HepG2 (cell line): ENCODE results near the gene FTCD. TPM values are rescaled to one million over a fixed set of nuclear protein-coding genes. Genes with fewer than 3 reads are reported as not detected.

Experiments
- CCDC6 ChIP-seq: sonication (generic); formaldehyde crosslinking; IDR thresholded peaks from 2 replicates; pipeline ENCODE4 v1.8.1; 2022; ENCODE audit warnings: mild to moderate bottlenecking, missing genetic modification reagents, moderate library complexity
- ELF1 ChIP-seq: sonication (generic); formaldehyde crosslinking; IDR thresholded peaks from 2 replicates; pipeline ENCODE4 v1.4.0; 2020; ENCODE audit warnings: missing genetic modification reagents
- FOSL1 ChIP-seq: sonication (generic); formaldehyde crosslinking; IDR thresholded peaks from 2 replicates; pipeline ENCODE4 v1.9.0; 2021; ENCODE audit warnings: missing genetic modification reagents, borderline replicate concordance
- HBP1 ChIP-seq: IDR thresholded peaks from 2 replicates; pipeline ENCODE4 v1.6.1; 2016; ENCODE audit warnings: low read depth, control low read depth
- MTF1 ChIP-seq: sonication (generic); formaldehyde crosslinking; IDR thresholded peaks from 2 replicates; pipeline ENCODE4 v1.5.0; 2020; ENCODE audit warnings: missing genetic modification reagents
- NCOA5 ChIP-seq: sonication (generic); formaldehyde crosslinking; IDR thresholded peaks from 2 replicates; pipeline ENCODE4 v1.4.0; 2020; ENCODE audit warnings: missing genetic modification reagents
- ONECUT2 ChIP-seq: sonication (generic); formaldehyde crosslinking; IDR thresholded peaks from 2 replicates; pipeline ENCODE4 v1.4.0; 2020; ENCODE audit warnings: missing genetic modification reagents
- PTBP1 ChIP-seq: fragments of 200-400 bp; formaldehyde crosslinking; IDR thresholded peaks from 2 replicates; pipeline ENCODE4 v1.6.1; 2018; ENCODE audit warnings: low read length, low read depth; ENCODE audit not compliant: poor library complexity, severe bottlenecking
- RBAK ChIP-seq: sonication (generic); formaldehyde crosslinking; IDR thresholded peaks from 2 replicates; pipeline ENCODE4 v1.5.1; 2020; ENCODE audit warnings: mild to moderate bottlenecking, missing genetic modification reagents
- REXO4 ChIP-seq: sonication (generic); formaldehyde crosslinking; IDR thresholded peaks from 2 replicates; pipeline ENCODE4 v1.8.0; 2022; ENCODE audit warnings: missing genetic modification reagents, mild to moderate bottlenecking, borderline replicate concordance
- SNAI1 ChIP-seq: sonication (generic); formaldehyde crosslinking; IDR thresholded peaks from 2 replicates; pipeline ENCODE4 v1.5.0; 2020; ENCODE audit warnings: mild to moderate bottlenecking, missing genetic modification reagents, borderline replicate concordance
- ZEB1 ChIP-seq: IDR thresholded peaks from 2 replicates; pipeline ENCODE4 v1.6.1; 2012; ENCODE audit warnings: mild to moderate bottlenecking, low read depth, inconsistent platforms; ENCODE audit not compliant: insufficient replicate concordance
- ZFY ChIP-seq: sonication (generic); formaldehyde crosslinking; IDR thresholded peaks from 2 replicates; pipeline ENCODE4 v1.4.0; 2020; ENCODE audit warnings: missing genetic modification reagents
- ZNF253 ChIP-seq: sonication (generic); formaldehyde crosslinking; IDR thresholded peaks from 2 replicates; pipeline ENCODE4 v1.8.0; 2022; ENCODE audit warnings: mild to moderate bottlenecking, missing genetic modification reagents, borderline replicate concordance
- ZNF30 ChIP-seq: sonication (generic); formaldehyde crosslinking; IDR thresholded peaks from 2 replicates; pipeline ENCODE4 v1.5.0; 2020; ENCODE audit warnings: mild to moderate bottlenecking, missing genetic modification reagents
- ZNF350 ChIP-seq: sonication (generic); formaldehyde crosslinking; IDR thresholded peaks from 2 replicates; pipeline ENCODE4 v1.4.0; 2020; ENCODE audit warnings: mild to moderate bottlenecking, low read depth, missing genetic modification reagents, borderline replicate concordance
- ZNF430 ChIP-seq: sonication (generic); formaldehyde crosslinking; IDR thresholded peaks from 2 replicates; pipeline ENCODE4 v1.9.0; 2021; ENCODE audit warnings: mild to moderate bottlenecking, missing genetic modification reagents
- ZNF740 ChIP-seq: sonication (generic); formaldehyde crosslinking; IDR thresholded peaks from 2 replicates; pipeline ENCODE4 v1.4.0; 2020; ENCODE audit warnings: missing genetic modification reagents
- ZNF749 ChIP-seq: sonication (generic); formaldehyde crosslinking; IDR thresholded peaks from 2 replicates; pipeline ENCODE4 v1.8.0; 2022; ENCODE audit warnings: mild to moderate bottlenecking, missing genetic modification reagents, moderate library complexity, borderline replicate concordance
- ZNF75D ChIP-seq: sonication (generic); formaldehyde crosslinking; IDR thresholded peaks from 2 replicates; pipeline ENCODE4 v1.8.1; 2023; ENCODE audit warnings: missing genetic modification reagents, mild to moderate bottlenecking, borderline replicate concordance
- polyA plus RNA-seq, 8 experiments: library from polyadenylated mRNA; depleted of rRNA in 3 of 8; stranded (reverse) in 7 of 8; unstranded in 1 of 8; fragments of >200 nt; fragmentation: Illumina TruSeq in 4 of 8; extraction: Trizol in 4 of 8; gene quantifications; 2 replicates each; pipeline versions ENCODE4 v1.2.1 to v1.2.3, GENCODE V29; 2011 to 2016; ENCODE audit warnings: low read depth in 4 of 8, missing spikeins in 1 of 8, mixed read lengths in 1 of 8; ENCODE audit not compliant: insufficient read depth in 1 of 8
- total RNA-seq, 5 experiments: library from RNA; depleted of rRNA; stranded (reverse); fragments of >200 nt; fragmentation: Illumina TruSeq; extraction: Trizol; gene quantifications; 2 replicates each; pipeline ENCODE4 v1.2.3, GENCODE V29; 2016; ENCODE audit warnings: low read depth in 1 of 5
- TF ChIP-seq, protein P1 (sequence below): sonication (generic); formaldehyde crosslinking; IDR thresholded peaks from 2 replicates; pipeline ENCODE4 v1.5.0; 2020; ENCODE audit warnings: mild to moderate bottlenecking, missing genetic modification reagents, moderate library complexity
- TF ChIP-seq, protein P2 (sequence below): sonication (generic); formaldehyde crosslinking; IDR thresholded peaks from 2 replicates; pipeline ENCODE4 v1.4.0; 2020; ENCODE audit warnings: mild to moderate bottlenecking, missing genetic modification reagents
- TF ChIP-seq, protein P3 (sequence below): sonication (generic); formaldehyde crosslinking; IDR thresholded peaks from 2 replicates; pipeline ENCODE4 v1.5.0; 2020; ENCODE audit warnings: missing genetic modification reagents

The FTCD gene
- total and polyA plus RNA-seq, 2 of the 13 experiments (the other 11 are each of a cell fraction or from before 2014, with no cell fraction given), result 75.7 to 105 TPM

DNA sequence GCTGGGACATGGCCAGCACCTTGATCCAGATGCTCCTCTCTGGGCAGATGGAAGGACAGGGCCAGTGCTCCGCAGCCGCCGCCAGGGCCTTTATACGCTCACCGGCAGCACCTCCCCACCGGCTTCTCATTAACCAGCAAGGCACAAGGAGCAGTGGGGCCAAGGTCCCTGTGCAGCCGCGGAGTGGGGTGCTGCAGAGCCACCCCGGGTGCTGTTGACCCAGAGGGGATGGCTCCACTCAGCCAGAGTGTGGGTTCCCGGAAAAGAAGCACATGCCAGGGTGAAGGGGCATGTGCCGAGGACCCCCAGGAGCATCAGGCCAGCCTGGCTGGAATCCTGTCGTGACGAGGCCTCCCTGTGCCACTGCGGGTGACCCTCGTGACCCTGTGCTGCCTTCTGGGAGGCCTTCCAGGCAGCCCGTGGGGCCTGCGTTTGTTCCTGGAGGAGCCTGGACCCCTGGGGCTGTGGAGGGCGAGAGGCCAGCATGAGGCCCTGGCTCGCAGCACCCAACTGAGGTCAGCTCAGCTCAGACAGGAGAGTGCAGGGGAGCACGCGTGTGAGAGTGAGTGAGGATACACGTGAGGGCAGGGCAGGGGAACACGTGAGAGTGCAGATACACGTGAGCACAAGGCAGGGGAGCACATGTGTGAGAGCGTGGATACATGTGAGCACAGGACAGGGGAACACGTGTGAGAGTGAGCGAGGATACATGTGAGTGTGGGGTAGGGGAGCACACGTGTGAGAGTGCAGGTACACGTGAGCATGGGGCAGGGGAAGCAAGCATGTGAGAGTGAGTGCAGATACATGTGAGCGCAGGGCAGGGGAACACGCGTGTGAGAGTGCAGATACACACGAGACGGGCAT, at the start of gene FTCD (continued):
- TF ChIP-seq HBP1 (CRISPR knock-in tag), result no peak; the same call in 1 of the 2 replicates
- TF ChIP-seq ZNF30, result peak; percentile 87; the same call in 1 of the 2 replicates
- TF ChIP-seq NCOA5 (CRISPR knock-in tag), result no peak
- TF ChIP-seq ZNF75D (CRISPR knock-in tag), result no peak
- TF ChIP-seq, protein P1, sequence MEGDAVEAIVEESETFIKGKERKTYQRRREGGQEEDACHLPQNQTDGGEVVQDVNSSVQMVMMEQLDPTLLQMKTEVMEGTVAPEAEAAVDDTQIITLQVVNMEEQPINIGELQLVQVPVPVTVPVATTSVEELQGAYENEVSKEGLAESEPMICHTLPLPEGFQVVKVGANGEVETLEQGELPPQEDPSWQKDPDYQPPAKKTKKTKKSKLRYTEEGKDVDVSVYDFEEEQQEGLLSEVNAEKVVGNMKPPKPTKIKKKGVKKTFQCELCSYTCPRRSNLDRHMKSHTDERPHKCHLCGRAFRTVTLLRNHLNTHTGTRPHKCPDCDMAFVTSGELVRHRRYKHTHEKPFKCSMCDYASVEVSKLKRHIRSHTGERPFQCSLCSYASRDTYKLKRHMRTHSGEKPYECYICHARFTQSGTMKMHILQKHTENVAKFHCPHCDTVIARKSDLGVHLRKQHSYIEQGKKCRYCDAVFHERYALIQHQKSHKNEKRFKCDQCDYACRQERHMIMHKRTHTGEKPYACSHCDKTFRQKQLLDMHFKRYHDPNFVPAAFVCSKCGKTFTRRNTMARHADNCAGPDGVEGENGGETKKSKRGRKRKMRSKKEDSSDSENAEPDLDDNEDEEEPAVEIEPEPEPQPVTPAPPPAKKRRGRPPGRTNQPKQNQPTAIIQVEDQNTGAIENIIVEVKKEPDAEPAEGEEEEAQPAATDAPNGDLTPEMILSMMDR (CRISPR knock-in tag), result peak; percentile 35; the same call in 1 of the 2 replicates
- no peak for TF ChIP-seq FOSL1 (CRISPR knock-in tag)
- TF ChIP-seq ELF1, result no peak; the same call in 1 of the 2 replicates
- no peak for TF ChIP-seq ZNF430 (CRISPR knock-in tag)
- TF ChIP-seq REXO4, result no peak
- peak; percentile 72 for TF ChIP-seq CCDC6 (CRISPR knock-in tag)
- TF ChIP-seq MTF1, result no peak
- TF ChIP-seq, protein P2, sequence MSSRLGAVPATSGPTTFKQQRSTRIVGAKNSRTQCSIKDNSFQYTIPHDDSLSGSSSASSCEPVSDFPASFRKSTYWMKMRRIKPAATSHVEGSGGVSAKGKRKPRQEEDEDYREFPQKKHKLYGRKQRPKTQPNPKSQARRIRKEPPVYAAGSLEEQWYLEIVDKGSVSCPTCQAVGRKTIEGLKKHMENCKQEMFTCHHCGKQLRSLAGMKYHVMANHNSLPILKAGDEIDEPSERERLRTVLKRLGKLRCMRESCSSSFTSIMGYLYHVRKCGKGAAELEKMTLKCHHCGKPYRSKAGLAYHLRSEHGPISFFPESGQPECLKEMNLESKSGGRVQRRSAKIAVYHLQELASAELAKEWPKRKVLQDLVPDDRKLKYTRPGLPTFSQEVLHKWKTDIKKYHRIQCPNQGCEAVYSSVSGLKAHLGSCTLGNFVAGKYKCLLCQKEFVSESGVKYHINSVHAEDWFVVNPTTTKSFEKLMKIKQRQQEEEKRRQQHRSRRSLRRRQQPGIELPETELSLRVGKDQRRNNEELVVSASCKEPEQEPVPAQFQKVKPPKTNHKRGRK (CRISPR knock-in tag), result no peak
- TF ChIP-seq ZNF350 (CRISPR knock-in tag), result peak; percentile 96
- TF ChIP-seq ZNF749 (CRISPR knock-in tag), result peak; percentile 52; the same call in 1 of the 2 replicates
- no peak for TF ChIP-seq ZEB1
- peak; percentile 85 for TF ChIP-seq ZFY (CRISPR knock-in tag)
- TF ChIP-seq, protein P3, sequence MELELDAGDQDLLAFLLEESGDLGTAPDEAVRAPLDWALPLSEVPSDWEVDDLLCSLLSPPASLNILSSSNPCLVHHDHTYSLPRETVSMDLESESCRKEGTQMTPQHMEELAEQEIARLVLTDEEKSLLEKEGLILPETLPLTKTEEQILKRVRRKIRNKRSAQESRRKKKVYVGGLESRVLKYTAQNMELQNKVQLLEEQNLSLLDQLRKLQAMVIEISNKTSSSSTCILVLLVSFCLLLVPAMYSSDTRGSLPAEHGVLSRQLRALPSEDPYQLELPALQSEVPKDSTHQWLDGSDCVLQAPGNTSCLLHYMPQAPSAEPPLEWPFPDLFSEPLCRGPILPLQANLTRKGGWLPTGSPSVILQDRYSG (CRISPR knock-in tag), result no peak
- peak; percentile 1; the same call in 1 of the 2 replicates for TF ChIP-seq SNAI1
- no peak for TF ChIP-seq ZNF740 (CRISPR knock-in tag)
- no peak for TF ChIP-seq RBAK (CRISPR knock-in tag)
- no peak for TF ChIP-seq ONECUT2 (CRISPR knock-in tag)
- no peak for TF ChIP-seq ZNF253 (CRISPR knock-in tag)
- TF ChIP-seq PTBP1, result no peak
